Measurements from ENCODE around the gene FAM171A1.

DNA sequence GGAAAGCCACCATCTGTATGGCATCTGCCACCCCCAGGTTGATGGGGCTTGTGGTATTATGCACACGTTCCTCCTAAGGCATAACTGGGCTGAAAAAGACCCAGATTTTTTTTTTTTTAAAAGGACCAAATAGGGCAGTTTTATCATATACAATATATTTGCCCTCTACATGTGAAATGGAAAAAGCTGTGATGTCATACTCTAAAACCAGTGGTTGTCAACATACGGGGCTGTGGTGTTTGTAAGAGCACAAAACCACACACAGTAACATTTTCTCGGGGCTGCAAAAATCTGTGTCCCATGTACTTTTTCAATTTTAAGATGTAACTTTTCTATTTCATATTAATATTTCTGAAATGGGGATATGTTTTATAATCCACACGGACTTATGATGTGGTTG is 34.9 kb downstream of the FAM171A1 start:
- TF ChIP-seq, protein P1, sequence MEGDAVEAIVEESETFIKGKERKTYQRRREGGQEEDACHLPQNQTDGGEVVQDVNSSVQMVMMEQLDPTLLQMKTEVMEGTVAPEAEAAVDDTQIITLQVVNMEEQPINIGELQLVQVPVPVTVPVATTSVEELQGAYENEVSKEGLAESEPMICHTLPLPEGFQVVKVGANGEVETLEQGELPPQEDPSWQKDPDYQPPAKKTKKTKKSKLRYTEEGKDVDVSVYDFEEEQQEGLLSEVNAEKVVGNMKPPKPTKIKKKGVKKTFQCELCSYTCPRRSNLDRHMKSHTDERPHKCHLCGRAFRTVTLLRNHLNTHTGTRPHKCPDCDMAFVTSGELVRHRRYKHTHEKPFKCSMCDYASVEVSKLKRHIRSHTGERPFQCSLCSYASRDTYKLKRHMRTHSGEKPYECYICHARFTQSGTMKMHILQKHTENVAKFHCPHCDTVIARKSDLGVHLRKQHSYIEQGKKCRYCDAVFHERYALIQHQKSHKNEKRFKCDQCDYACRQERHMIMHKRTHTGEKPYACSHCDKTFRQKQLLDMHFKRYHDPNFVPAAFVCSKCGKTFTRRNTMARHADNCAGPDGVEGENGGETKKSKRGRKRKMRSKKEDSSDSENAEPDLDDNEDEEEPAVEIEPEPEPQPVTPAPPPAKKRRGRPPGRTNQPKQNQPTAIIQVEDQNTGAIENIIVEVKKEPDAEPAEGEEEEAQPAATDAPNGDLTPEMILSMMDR (IDR thresholded peaks at IDR 0.05), result no peak
- TF ChIP-seq RFX5 (IDR thresholded peaks at IDR 0.05; ENCODE audit: low read length) (no peak), NRF1 (IDR thresholded peaks at IDR 0.05; ENCODE audit: low read depth, low read length) (no peak), SMC3 (IDR thresholded peaks at IDR 0.05; ENCODE audit: low read depth, low read length) (no peak), MXI1 (IDR thresholded peaks at IDR 0.05; ENCODE audit: low read depth, low read length) (no peak), JUND (IDR thresholded peaks at IDR 0.05) (no peak), YY1 (IDR thresholded peaks at IDR 0.05; ENCODE audit: low read depth) (no peak), POLR2AphosphoS5 (IDR thresholded peaks at IDR 0.05; ENCODE audit: low read depth, low read length) (no peak)
